IPS-11a (cell line): ENCODE measurements around the gene C1orf116.

Experiments
- H3K4me3 ChIP-seq: one replicate; pipeline ENCODE4 v1.5.1; 2013; ENCODE audit warnings: low read depth, low read length, control low read depth

Gene C1orf116

GRCh38 chr1:207000651-207001291 is 31.8 kb downstream of the C1orf116 start:
- H3K4me3 ChIP-seq: no peak overlapping the region

GRCh38 chr1:206998816-206999215 is 33.7 kb downstream of the C1orf116 start:
- H3K4me3 ChIP-seq: no peak overlapping the region

GRCh38 chr1:206992790-206993189 is 39.8 kb downstream of the C1orf116 start:
- H3K4me3 ChIP-seq: no peak overlapping the region

GRCh38 chr1:206987873-206988272 is 44.7 kb downstream of the C1orf116 start:
- no peak overlapping the region for H3K4me3 ChIP-seq

- H3K4me3 ChIP-seq: no peak overlapping the region
These were observed 45.7 kb downstream of the C1orf116 start for GRCh38 chr1:206986885-206987284.

- H3K4me3 ChIP-seq: no peak overlapping the region
These were observed 46.2 kb downstream of the C1orf116 start for GRCh38 chr1:206986402-206986801.

GRCh38 chr1:206985162-206985749 is 47.3 kb downstream of the C1orf116 start:
- no peak overlapping the region for H3K4me3 ChIP-seq

GRCh38 chr1:206982216-206982615 is 50.3 kb downstream of the C1orf116 start:
- H3K4me3 ChIP-seq: no peak overlapping the region

GRCh38 chr1:206979379-206980043 is 53.0 kb downstream of the C1orf116 start:
- no peak overlapping the region for H3K4me3 ChIP-seq

GRCh38 chr1:206978259-206978658 is 54.3 kb downstream of the C1orf116 start:
- H3K4me3 ChIP-seq: no peak overlapping the region

GRCh38 chr1:206975306-206975705 is 57.2 kb downstream of the C1orf116 start:
- no peak overlapping the region for H3K4me3 ChIP-seq

- no peak overlapping the region for H3K4me3 ChIP-seq
These were observed 58.4 kb downstream of the C1orf116 start for GRCh38 chr1:206974140-206974539.

GRCh38 chr1:206972728-206973127 is 59.8 kb downstream of the C1orf116 start:
- H3K4me3 ChIP-seq: no peak overlapping the region

- no peak overlapping the region for H3K4me3 ChIP-seq
These were observed 61.4 kb downstream of the C1orf116 start for GRCh38 chr1:206971029-206971655.

GRCh38 chr1:206970446-206970845 is 62.1 kb downstream of the C1orf116 start, which contains the start of gene FCAMR:
FCAMR (minus strand) TSS chr1:206970460; CDS start chr1:206970125, 335 bp downstream.
- no peak within 1 kb of the TSS for H3K4me3 ChIP-seq

- no peak overlapping the region for H3K4me3 ChIP-seq
These were observed 63.5 kb downstream of the C1orf116 start for GRCh38 chr1:206969090-206969489.
